ENCODE data around the gene PTPRN2. TPM values are rescaled to one million over a fixed set of nuclear protein-coding genes. Genes with fewer than 3 reads are reported as not detected.

The PTPRN2 gene
- total and polyA plus RNA-seq, 9 of the 15 experiments (the other 6 are each of a cell fraction or from before 2014, with no cell fraction given) = not detected

- in situ Hi-C loops (cut with MboI) = no loop called here
- WGBS (ENCODE audit: insufficient coverage, low coverage, missing lambda C conversion rate) = 9% methylated on average over 12 of the region's 12 CpGs
- CTCF ChIA-PET (ENCODE audit: low intra/inter-chr PET ratio) = no interaction called here
- TF ChIP-seq IRF9 (tag; IDR thresholded peaks at IDR 0.05) (no peak), ADNP (tag; IDR thresholded peaks at IDR 0.05) (no peak), SIN3B (IDR thresholded peaks at IDR 0.05; ENCODE audit: low read depth) (no peak), FOXA3 (CRISPR knock-in tag; conservative IDR thresholded peaks at IDR 0.05 in 1 of 2, IDR thresholded peaks at IDR 0.05 in 1 of 2) (no peak), CEBPB (tag; IDR thresholded peaks at IDR 0.05) (peak; percentile 93), ZNF263 (CRISPR knock-in tag; IDR thresholded peaks at IDR 0.05; ENCODE audit: borderline replicate concordance) (peak; percentile 38; the same call in 1 of the 2 replicates), ZNF644 (tag; IDR thresholded peaks at IDR 0.05; ENCODE audit: low read depth) (no peak), SMAD2 (IDR thresholded peaks at IDR 0.05; ENCODE audit: low read depth, low read length) (no peak), NFE2 (IDR thresholded peaks at IDR 0.05; ENCODE audit: low read depth) (peak; percentile 68), MAFF (IDR thresholded peaks at IDR 0.05; ENCODE audit: low read length) (peak; percentile 7; the same call in 1 of the 2 replicates), ZBTB9 (CRISPR knock-in tag; IDR thresholded peaks at IDR 0.05) (no peak), GATA2 (CRISPR knock-in tag; IDR thresholded peaks at IDR 0.05) (no peak), NELFE (IDR thresholded peaks at IDR 0.05; ENCODE audit: insufficient read depth, insufficient read length) (no peak), MAFG (tag; conservative IDR thresholded peaks at IDR 0.05) (peak; percentile 67), ATF2 (CRISPR knock-in tag; IDR thresholded peaks at IDR 0.05) (no peak), FOXO4 (CRISPR knock-in tag; IDR thresholded peaks at IDR 0.05) (no peak), C11orf30 (IDR thresholded peaks at IDR 0.05; ENCODE audit: low read depth) (peak; percentile 40; the same call in 1 of the 2 replicates), BDP1 (IDR thresholded peaks at IDR 0.05; ENCODE audit: insufficient read depth, insufficient read length) (no peak), CC2D1A (IDR thresholded peaks at IDR 0.05) (no peak)
Observed at GRCh38 chr7:158550886-158551452, 36.7 kb downstream of the PTPRN2 start.

More at GRCh38 chr7:158550886-158551452, 36.7 kb downstream of the PTPRN2 start:
- Histone ChIP-seq H3K9me3 (replicated peaks; ENCODE audit: control insufficient read depth, insufficient read depth, low read depth, low read length) (no peaks in the 10 kb centered on the region), H3K4me2 (ENCODE audit: insufficient read depth, low read length) (peak overlapping the region; percentile 6; the same call in 1 of the 2 replicates), H3K9me1 (ENCODE audit: control insufficient read depth, insufficient read depth, low read length) (peaks cover 4% of the 10 kb centered on the region), H3K27me3 (ENCODE audit: control insufficient read depth in 2 of 2, insufficient read depth in 2 of 2, low read length in 2 of 2) (peaks cover 39 to 85% of the 10 kb centered on the region in 2 experiments; a peak in 4 of 5 replicates), H3K9ac (ENCODE audit: insufficient read depth in 1 of 2, low read depth in 2 of 2, low read length in 2 of 2) (peak overlapping the region in 1 of 2 experiments; percentile 83; a peak in 1 of 4 replicates), H3K79me2 (ENCODE audit: control insufficient read depth, insufficient read depth, low read length) (no peaks in the 10 kb centered on the region), H3K4me3 (no peak overlapping the region), H2AFZ (ENCODE audit: low read depth, low read length) (no peak overlapping the region), H3K36me3 (ENCODE audit: control insufficient read depth, insufficient read depth, low read length) (no peaks in the 10 kb centered on the region), H3K27ac (ENCODE audit: extremely low read depth, low read depth, low read length) (no peak overlapping the region), H4K20me1 (replicated peaks; ENCODE audit: control insufficient read depth, insufficient read depth, low read length) (peaks cover 7% of the 10 kb centered on the region), H3K4me1 (replicated peaks in 1 of 2; ENCODE audit: control insufficient read depth in 2 of 2, insufficient read depth in 2 of 2, low read length in 2 of 2) (peaks cover 0 to 37% of the 10 kb centered on the region in 2 experiments; a peak in 3 of 5 replicates)
- BruUV-seq (replicated peaks) = no TSS peak
- FAIRE-seq = peak; percentile 63
- DNase-seq (ENCODE audit: extremely low read depth in 1 of 4, low spot score in 3 of 4) = peak; percentile 41 to 53 (median 45)
- intact Hi-C loops (cut with micrococcal nuclease) = no loop called here
- ATAC-seq = peak; percentile 86
- POLR2A ChIA-PET = interaction anchor here (0.5 to 0.7 kb wide), 2 partner anchors 319 to 581 kb away, joined by 3 read pairs; no protein-coding TSS in a partner anchor
